Mucosa of descending colon (tissue), 3 donors: ENCODE results near the gene GFOD1. TPM values are rescaled to one million over a fixed set of nuclear protein-coding genes. Genes with fewer than 3 reads are reported as not detected.
A peak's percentile ranks its signal among the peaks of the same experiment; 100 is the strongest.

Source experiments
- ATAC-seq: fragments of 200-7000 bp; cut with Tn5 transposase; one replicate; pipeline ENCODE4 v1.9.1; 2020; ENCODE audit warnings: mild to moderate bottlenecking, moderate library complexity
- DNase-seq, 3 donors: peaks; one replicate each; pipeline ENCODE4 v3.0.0-alpha.2; 2020
- H3K36me3 ChIP-seq: fragments of 200-600 bp; one replicate; pipeline ENCODE4 v1.8.0; 2021; ENCODE audit warnings: low read depth, mild to moderate bottlenecking
- H3K4me1 ChIP-seq: fragments of 200-600 bp; one replicate; pipeline ENCODE4 v1.8.0; 2021; ENCODE audit warnings: low read depth, mild to moderate bottlenecking
- H3K4me3 ChIP-seq: fragments of 200-600 bp; one replicate; pipeline ENCODE4 v1.8.0; 2021; ENCODE audit warnings: mild to moderate bottlenecking
- H3K9me3 ChIP-seq: fragments of 200-600 bp; one replicate; pipeline ENCODE4 v1.8.0; 2021; ENCODE audit warnings: mild to moderate bottlenecking
- intact Hi-C, 2 donors: fragments of 100-400 bp; cut with DNase I in 1 of 2; cut with micrococcal nuclease in 1 of 2; formaldehyde crosslinking; loops; one replicate each; pipeline versions ENCODE4 v1.11.0 to v1.11.1; 2022; cut with DNase I, micrococcal nuclease
- total RNA-seq, 3 donors: library from RNA; stranded (reverse); fragmentation: NEBNext Ultra II Directional in 2 of 3; extraction: Animal tissue kit (Norgen Biotek cat#: 25700) in 2 of 3; gene quantifications; one replicate each; pipeline versions ENCODE4 v1.2.1 to v1.2.4, GENCODE V29; 2021 to 2023
- TF ChIP-seq, protein P1 (sequence below): fragments of 200-600 bp; IDR thresholded peaks from one replicate; pipeline ENCODE4 v1.8.0; 2022; ENCODE audit warnings: antibody characterized with exemption, mild to moderate bottlenecking
- donor health status: DM: no; HTN: no; CAD: no; lungs with moderate emphysema.
- donor health status: DM: no; HTN: no; CAD: no.
- donor health status: DM: no; HTN: yes; CAD: no.

Gene GFOD1
- total RNA-seq, 3 donors from 2014 or later: 10.4 to 22.4 (median 13.2) TPM

DNA sequence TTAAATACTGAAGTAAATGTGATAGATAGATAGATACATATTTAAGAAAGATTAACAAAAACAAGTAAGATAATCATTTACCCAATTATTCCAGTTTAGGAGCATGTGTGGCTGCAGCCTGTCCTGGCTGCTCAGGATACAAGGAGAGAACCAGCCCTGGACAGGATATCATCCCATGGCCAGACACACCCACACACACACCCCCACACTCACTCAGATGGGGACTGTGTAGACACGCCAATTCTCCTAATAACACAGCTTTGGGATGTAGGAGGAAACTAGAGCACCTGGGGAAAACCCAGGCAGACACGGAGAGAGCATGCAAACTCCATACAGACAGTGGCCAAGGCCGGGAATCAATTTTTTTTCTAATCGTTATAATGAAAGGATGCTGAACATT is 45.6 kb downstream of the GFOD1 start:
- Histone ChIP-seq H3K9me3 (no peaks in the 10 kb centered on the region), H3K4me1 (peaks cover 22% of the 10 kb centered on the region), H3K4me3 (no peak overlapping the region), H3K36me3 (no peaks in the 10 kb centered on the region)
- ATAC-seq (peak; percentile 14), DNase-seq (no peak)
- intact Hi-C loops: no loop called here
- TF ChIP-seq, protein P1, sequence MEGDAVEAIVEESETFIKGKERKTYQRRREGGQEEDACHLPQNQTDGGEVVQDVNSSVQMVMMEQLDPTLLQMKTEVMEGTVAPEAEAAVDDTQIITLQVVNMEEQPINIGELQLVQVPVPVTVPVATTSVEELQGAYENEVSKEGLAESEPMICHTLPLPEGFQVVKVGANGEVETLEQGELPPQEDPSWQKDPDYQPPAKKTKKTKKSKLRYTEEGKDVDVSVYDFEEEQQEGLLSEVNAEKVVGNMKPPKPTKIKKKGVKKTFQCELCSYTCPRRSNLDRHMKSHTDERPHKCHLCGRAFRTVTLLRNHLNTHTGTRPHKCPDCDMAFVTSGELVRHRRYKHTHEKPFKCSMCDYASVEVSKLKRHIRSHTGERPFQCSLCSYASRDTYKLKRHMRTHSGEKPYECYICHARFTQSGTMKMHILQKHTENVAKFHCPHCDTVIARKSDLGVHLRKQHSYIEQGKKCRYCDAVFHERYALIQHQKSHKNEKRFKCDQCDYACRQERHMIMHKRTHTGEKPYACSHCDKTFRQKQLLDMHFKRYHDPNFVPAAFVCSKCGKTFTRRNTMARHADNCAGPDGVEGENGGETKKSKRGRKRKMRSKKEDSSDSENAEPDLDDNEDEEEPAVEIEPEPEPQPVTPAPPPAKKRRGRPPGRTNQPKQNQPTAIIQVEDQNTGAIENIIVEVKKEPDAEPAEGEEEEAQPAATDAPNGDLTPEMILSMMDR: no peak

DNA sequence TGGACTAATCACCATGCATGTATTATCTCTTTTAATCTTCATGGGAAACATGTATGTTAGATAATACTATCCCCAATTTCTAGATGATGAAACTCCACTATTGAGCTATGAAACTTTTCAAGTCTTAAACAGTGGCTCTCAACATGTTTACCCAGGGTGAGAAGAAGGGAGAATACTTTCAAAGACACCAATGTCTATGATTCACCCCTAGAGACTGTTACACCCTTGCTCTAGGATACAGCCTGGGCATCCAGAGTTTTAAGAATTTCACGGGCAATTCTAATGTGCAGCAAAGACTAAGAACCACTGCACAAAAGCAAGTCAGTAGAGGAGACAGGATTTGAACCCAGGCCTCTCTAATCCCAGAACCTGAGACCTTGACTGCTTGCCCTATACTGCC is 47.8 kb downstream of the GFOD1 start:
- DNase-seq (no peak), ATAC-seq (no peak)
- Histone ChIP-seq H3K36me3 (no peaks in the 10 kb centered on the region), H3K4me3 (no peak overlapping the region), H3K9me3 (no peaks in the 10 kb centered on the region), H3K4me1 (peaks cover 8% of the 10 kb centered on the region)
- TF ChIP-seq, protein P1: no peak
- intact Hi-C loops: no loop called here

DNA sequence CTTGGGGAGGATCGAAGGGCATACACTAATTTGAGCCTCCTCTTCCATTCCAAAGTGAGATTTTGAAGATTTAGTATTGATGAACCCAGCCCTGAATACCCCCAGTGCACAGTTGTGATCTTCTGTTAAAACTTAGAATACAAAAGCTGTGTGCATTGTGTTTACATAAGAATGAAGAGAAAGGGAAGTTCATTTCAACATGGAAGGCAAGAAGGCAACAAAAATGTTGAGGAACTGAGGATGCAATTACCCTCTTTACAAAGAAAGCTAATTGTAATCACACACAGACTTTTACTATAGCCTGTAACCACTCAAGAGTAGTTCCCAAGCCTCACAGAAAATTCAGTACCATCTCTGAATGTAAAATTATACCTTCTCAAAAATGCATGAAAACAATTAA is 49.3 kb downstream of the GFOD1 start:
- H3K36me3 ChIP-seq: no peaks in the 10 kb centered on the region
- intact Hi-C loops: no loop called here
- H3K4me1 ChIP-seq: peaks cover 8% of the 10 kb centered on the region
- DNase-seq: no peak
- no peak overlapping the region for H3K4me3 ChIP-seq
- TF ChIP-seq, protein P1: no peak
- H3K9me3 ChIP-seq: no peaks in the 10 kb centered on the region
- ATAC-seq: no peak

DNA sequence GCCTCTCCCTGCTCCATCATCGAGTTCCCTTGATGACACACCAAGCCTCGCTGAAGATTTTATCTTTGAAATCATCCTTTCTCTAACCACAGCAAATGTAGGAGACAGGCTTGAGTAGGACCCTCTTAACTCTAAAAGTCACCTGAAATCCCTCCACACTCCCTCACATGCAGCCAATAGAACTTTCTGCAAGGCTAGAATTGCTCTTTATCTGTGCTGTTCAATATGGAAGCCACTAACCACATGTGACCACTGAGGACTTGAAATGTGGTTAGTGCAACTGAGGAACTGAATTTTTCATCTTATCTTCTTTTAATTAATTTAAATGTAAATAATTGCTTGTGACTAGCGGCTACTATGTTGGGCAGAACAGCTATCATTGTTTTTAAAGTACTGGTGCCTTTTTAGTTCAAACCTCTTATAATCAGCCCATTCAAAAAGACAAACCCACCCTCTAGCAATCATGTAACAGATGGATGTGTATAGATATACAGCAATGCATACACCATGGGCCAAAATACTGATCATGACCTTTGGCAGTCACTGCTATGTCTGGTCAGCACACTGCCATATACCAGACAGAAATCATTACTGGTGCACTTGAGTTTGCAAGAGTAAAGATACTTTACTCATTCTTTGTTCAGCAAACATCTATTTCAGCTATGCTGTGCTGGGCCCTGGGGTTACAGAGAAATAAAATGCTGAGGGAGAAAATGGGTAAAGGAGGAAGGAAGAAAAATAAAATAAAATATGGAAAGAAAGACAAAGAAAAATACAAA is 50.0 kb downstream of the GFOD1 start:
- no peak for ATAC-seq
- intact Hi-C loops: no loop called here
- H3K9me3 ChIP-seq: no peaks in the 10 kb centered on the region
- no peak overlapping the region for H3K4me3 ChIP-seq
- H3K4me1 ChIP-seq: peaks cover 8% of the 10 kb centered on the region
- no peak for DNase-seq
- H3K36me3 ChIP-seq: no peaks in the 10 kb centered on the region
- TF ChIP-seq, protein P1: no peak

DNA sequence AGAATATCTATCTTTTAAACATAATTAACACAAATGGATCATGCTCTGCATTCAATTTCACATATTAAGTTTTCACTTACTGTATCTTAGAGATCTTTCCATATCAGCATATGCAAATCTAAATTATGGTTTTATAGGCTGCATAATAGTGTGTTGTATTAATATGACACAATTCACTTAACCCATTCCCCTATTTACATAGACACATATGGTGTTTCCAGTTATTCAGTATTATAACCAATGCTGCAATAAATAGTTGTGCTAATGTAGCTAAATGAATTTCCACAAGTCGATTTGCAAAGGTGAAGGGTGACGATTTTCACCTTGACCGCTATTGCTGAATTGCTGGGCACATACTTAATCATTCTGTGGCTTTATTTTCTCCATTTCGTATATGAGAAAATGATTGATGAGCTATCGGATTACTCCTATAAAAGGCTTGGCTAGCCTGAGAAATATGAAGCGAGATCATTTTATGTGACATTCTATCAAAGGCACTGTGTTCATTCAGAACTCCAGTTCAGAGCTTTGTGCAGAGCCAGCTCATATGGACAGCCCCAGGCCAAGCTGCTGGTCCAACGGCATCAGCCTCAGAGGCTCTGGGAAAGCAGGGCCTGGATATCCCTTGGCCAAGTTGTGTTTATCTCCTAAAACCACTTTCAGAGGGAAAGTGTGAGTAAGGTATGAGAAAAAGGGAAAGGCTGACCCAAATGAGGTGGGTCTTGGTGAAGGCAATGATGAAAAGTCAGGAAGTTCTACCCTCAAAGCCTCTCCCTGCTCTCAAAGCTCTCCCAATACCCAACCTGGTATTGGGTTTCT is 50.8 kb downstream of the GFOD1 start:
- Histone ChIP-seq H3K4me1 (peaks cover under 1% of the 10 kb centered on the region), H3K9me3 (no peaks in the 10 kb centered on the region), H3K36me3 (no peaks in the 10 kb centered on the region), H3K4me3 (no peak overlapping the region)
- ATAC-seq: no peak
- no peak for DNase-seq
- TF ChIP-seq, protein P1: no peak
- intact Hi-C loops: no loop called here
